Natural killer cell (primary cell): ENCODE results near the gene DRGX. TPM values are rescaled to one million over a fixed set of nuclear protein-coding genes. Genes with fewer than 3 reads are reported as not detected.
A peak's percentile ranks its signal among the peaks of the same experiment; 100 is the strongest.

Source experiments
- ATAC-seq, 3 donors: fragments of 150-1000 bp in 2 of 3; fragments of 200-7000 bp in 1 of 3; cut with Tn5 transposase; 1 replicate in 1 of 3; 2 replicates in 2 of 3; pipeline ENCODE4 v1.10.0; 2021; ENCODE audit warnings: mild to moderate bottlenecking in 2 of 3, moderate library complexity in 2 of 3
- DNase-seq, 2 donors: peaks; one replicate each; pipeline versions ENCODE4 v3.0.0 to v3.0.0-alpha.2; 2013 to 2021; ENCODE audit warnings: mixed read lengths in 1 of 2
- H3K27ac ChIP-seq: one replicate; pipeline ENCODE4 v1.5.1; 2013; ENCODE audit warnings: mild to moderate bottlenecking, low read length
- H3K27me3 ChIP-seq: one replicate; pipeline ENCODE4 v1.6.1; 2013; ENCODE audit warnings: low read length; ENCODE audit not compliant: control insufficient read depth, insufficient read depth
- H3K36me3 ChIP-seq: one replicate; pipeline ENCODE4 v1.6.1; 2013; ENCODE audit warnings: low read length; ENCODE audit not compliant: control insufficient read depth, insufficient read depth
- H3K4me1 ChIP-seq: one replicate; pipeline ENCODE4 v1.6.1; 2013; ENCODE audit warnings: low read length; ENCODE audit not compliant: control insufficient read depth, insufficient read depth
- H3K4me3 ChIP-seq: one replicate; pipeline ENCODE4 v1.5.1; 2013; ENCODE audit warnings: low read length
- H3K9me3 ChIP-seq: one replicate; pipeline ENCODE4 v1.6.1; 2013; ENCODE audit warnings: low read length; ENCODE audit not compliant: control insufficient read depth, insufficient read depth
- H3K27ac Mint-ChIP-seq, 2 donors: one replicate each; pipeline ENCODE4 v1.8.0; 2022; ENCODE audit warnings: mild to moderate bottlenecking in 2 of 2, mixed read lengths in 2 of 2, moderate library complexity in 1 of 2
- H3K27me3 Mint-ChIP-seq, 2 donors: one replicate each; pipeline ENCODE4 v1.8.0; 2022; ENCODE audit warnings: low read depth in 2 of 2, mixed read lengths in 2 of 2
- H3K36me3 Mint-ChIP-seq: one replicate; pipeline ENCODE4 v1.8.0; 2022; ENCODE audit warnings: mixed read lengths
- H3K4me1 Mint-ChIP-seq, 2 donors: one replicate each; pipeline ENCODE4 v1.8.0; 2022; ENCODE audit warnings: mixed read lengths in 2 of 2
- H3K4me3 Mint-ChIP-seq: one replicate; pipeline ENCODE4 v1.8.0; 2022; ENCODE audit warnings: mild to moderate bottlenecking, moderate library complexity, mixed read lengths
- H3K9me3 Mint-ChIP-seq, 2 donors: one replicate each; pipeline ENCODE4 v1.8.0; 2022; ENCODE audit warnings: mixed read lengths in 2 of 2
- CTCF ChIP-seq: fragments of 200-600 bp; IDR thresholded peaks from one replicate; pipeline ENCODE4 v1.8.0; 2022; ENCODE audit warnings: antibody characterized with exemption
- WGBS: methylation state at CpG from one replicate; pipeline ENCODE4 v1.1.7; 2013; ENCODE audit warnings: missing lambda C conversion rate; ENCODE audit not compliant: insufficient coverage; 5-methylcytosine and 5-hydroxymethylcytosine counted together
- intact Hi-C: fragments of 100-400 bp; cut with micrococcal nuclease; formaldehyde crosslinking; loops from one replicate; pipeline ENCODE4 v1.14.2; 2022
- total RNA-seq, 4 donors: library from RNA; stranded (reverse); fragments of 120-200 nt in 1 of 4; gene quantifications; one replicate each; pipeline versions ENCODE4 v1.2.3 to v1.2.4, GENCODE V29; 2013 to 2022

DRGX gene
- total RNA-seq, 3 donors from 2014 or later (not counting 1 experiment from before 2014, with no cell fraction given) = not detected

- no peaks in the 10 kb centered on the region for H3K9me3 ChIP-seq
- WGBS = 12% methylated on average over 2 of the region's 2 CpGs
- H3K9me3 Mint-ChIP-seq = no peaks in the 10 kb centered on the region
- H3K4me3 ChIP-seq = no peak overlapping the region
- peaks cover 5% of the 10 kb centered on the region for H3K4me1 ChIP-seq
- H3K4me1 Mint-ChIP-seq = peaks cover 4 to 5% of the 10 kb centered on the region in 2 donors
- H3K36me3 ChIP-seq = no peaks in the 10 kb centered on the region
- TF ChIP-seq CTCF = peak; percentile 80
- no peak overlapping the region for H3K4me3 Mint-ChIP-seq
- peak; percentile 70 to 82 for DNase-seq
- peak; percentile 65 to 91 (median 85) for ATAC-seq
- no peak overlapping the region for H3K27ac Mint-ChIP-seq
- no peak overlapping the region for H3K27ac ChIP-seq
- peaks cover 2% of the 10 kb centered on the region for H3K27me3 ChIP-seq
- intact Hi-C loops = loop anchor here (1.0 kb wide), 3 partner anchors 105 to 200 kb away; no protein-coding TSS in a partner anchor
- H3K36me3 Mint-ChIP-seq = no peaks in the 10 kb centered on the region
- peaks cover 47 to 49% of the 10 kb centered on the region in 2 donors for H3K27me3 Mint-ChIP-seq
These were observed 11.8 kb upstream of the DRGX start for GRCh38 chr10:49407552-49408137.

- H3K27ac Mint-ChIP-seq = no peak overlapping the region
- peaks cover 2% of the 10 kb centered on the region for H3K27me3 ChIP-seq
- H3K4me3 ChIP-seq = no peak overlapping the region
- H3K36me3 Mint-ChIP-seq = no peaks in the 10 kb centered on the region
- H3K9me3 Mint-ChIP-seq = no peaks in the 10 kb centered on the region
- H3K4me1 ChIP-seq = peaks cover 5% of the 10 kb centered on the region
- H3K27me3 Mint-ChIP-seq = peaks cover 48 to 51% of the 10 kb centered on the region in 2 donors
- 81% methylated on average over 5 of the region's 5 CpGs for WGBS
- peak in 1 of 3 donors; percentile 15 for ATAC-seq
- no peak overlapping the region for H3K27ac ChIP-seq
- intact Hi-C loops = loop anchor here (1.0 kb wide), 3 partner anchors 105 to 200 kb away; no protein-coding TSS in a partner anchor
- no peak overlapping the region for H3K4me3 Mint-ChIP-seq
- no peaks in the 10 kb centered on the region for H3K36me3 ChIP-seq
- H3K9me3 ChIP-seq = no peaks in the 10 kb centered on the region
- TF ChIP-seq CTCF = no peak
- DNase-seq = no peak
- peaks cover 4 to 5% of the 10 kb centered on the region in 2 donors for H3K4me1 Mint-ChIP-seq
These were observed 11.3 kb upstream of the DRGX start for GRCh38 chr10:49407151-49407550.

- Histone ChIP-seq H3K9me3 (no peaks in the 10 kb centered on the region), H3K4me3 (no peak overlapping the region), H3K4me1 (peaks cover 5% of the 10 kb centered on the region), H3K27me3 (peaks cover 12% of the 10 kb centered on the region), H3K36me3 (no peaks in the 10 kb centered on the region), H3K27ac (no peak overlapping the region)
- 87% methylated on average over 6 of the region's 8 CpGs for whole genome bisulfite sequencing
- peaks cover 4 to 5% of the 10 kb centered on the region in 2 donors for H3K4me1 Mint-ChIP-seq
- no peak for TF ChIP-seq CTCF
- DNase-seq (no peak), ATAC-seq (no peak)
- H3K9me3 Mint-ChIP-seq = no peaks in the 10 kb centered on the region
- intact Hi-C loops = no loop called here
- no peak overlapping the region for H3K4me3 Mint-ChIP-seq
- H3K36me3 Mint-ChIP-seq = no peaks in the 10 kb centered on the region
- H3K27me3 Mint-ChIP-seq = peaks cover 59% of the 10 kb centered on the region in 2 donors
- no peak overlapping the region for H3K27ac Mint-ChIP-seq
These were observed 8.5 kb upstream of the DRGX start for GRCh38 chr10:49404321-49404878.
